ENCODE data around the gene WDPCP. TPM values are rescaled to one million over a fixed set of nuclear protein-coding genes. Genes with fewer than 3 reads are reported as not detected.

WDPCP gene
- total and polyA plus RNA-seq, 2 experiments from 2014 or later: 8.8 to 20.4 TPM

DNA sequence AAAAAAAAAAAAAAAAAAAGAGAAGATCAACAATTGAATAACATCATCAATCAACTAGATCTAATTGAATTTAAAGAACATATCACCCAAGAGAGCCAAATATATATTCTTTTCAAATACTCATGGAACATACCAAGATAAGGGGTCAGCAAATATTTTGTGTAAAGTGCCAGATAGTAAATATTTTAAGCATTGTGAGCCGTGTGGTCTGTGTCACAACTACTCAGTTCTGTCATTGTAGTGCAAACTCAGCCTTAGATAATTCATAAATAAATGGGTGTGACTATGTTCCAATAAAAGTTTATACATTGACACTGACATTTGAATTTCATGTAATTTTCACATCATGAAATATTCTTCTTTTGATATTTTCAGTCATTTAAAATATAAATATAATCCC lies 491.8 kb downstream of the WDPCP start (continued):
- TF ChIP-seq ZNF331 (CRISPR knock-in tag; IDR thresholded peaks at IDR 0.05; ENCODE audit: low read depth) (no peak), ZNF114 (CRISPR knock-in tag; IDR thresholded peaks at IDR 0.05) (no peak), NANOG (IDR thresholded peaks at IDR 0.05; ENCODE audit: borderline replicate concordance) (no peak), POLR2AphosphoS5 (IDR thresholded peaks at IDR 0.05; ENCODE audit: low read depth) (no peak), EZH2phosphoT487 (IDR thresholded peaks at IDR 0.05; ENCODE audit: unreplicated experiment) (no peak), JUNB (IDR thresholded peaks at IDR 0.05; ENCODE audit: unreplicated experiment) (no peak), EZH2 (IDR thresholded peaks at IDR 0.05; ENCODE audit: low read depth, unreplicated experiment) (no peak)
- TF ChIP-seq, protein P1, sequence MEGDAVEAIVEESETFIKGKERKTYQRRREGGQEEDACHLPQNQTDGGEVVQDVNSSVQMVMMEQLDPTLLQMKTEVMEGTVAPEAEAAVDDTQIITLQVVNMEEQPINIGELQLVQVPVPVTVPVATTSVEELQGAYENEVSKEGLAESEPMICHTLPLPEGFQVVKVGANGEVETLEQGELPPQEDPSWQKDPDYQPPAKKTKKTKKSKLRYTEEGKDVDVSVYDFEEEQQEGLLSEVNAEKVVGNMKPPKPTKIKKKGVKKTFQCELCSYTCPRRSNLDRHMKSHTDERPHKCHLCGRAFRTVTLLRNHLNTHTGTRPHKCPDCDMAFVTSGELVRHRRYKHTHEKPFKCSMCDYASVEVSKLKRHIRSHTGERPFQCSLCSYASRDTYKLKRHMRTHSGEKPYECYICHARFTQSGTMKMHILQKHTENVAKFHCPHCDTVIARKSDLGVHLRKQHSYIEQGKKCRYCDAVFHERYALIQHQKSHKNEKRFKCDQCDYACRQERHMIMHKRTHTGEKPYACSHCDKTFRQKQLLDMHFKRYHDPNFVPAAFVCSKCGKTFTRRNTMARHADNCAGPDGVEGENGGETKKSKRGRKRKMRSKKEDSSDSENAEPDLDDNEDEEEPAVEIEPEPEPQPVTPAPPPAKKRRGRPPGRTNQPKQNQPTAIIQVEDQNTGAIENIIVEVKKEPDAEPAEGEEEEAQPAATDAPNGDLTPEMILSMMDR (conservative IDR thresholded peaks at IDR 0.05; ENCODE audit: low read depth in 2 of 2): no peak
- TF ChIP-seq, protein P2, sequence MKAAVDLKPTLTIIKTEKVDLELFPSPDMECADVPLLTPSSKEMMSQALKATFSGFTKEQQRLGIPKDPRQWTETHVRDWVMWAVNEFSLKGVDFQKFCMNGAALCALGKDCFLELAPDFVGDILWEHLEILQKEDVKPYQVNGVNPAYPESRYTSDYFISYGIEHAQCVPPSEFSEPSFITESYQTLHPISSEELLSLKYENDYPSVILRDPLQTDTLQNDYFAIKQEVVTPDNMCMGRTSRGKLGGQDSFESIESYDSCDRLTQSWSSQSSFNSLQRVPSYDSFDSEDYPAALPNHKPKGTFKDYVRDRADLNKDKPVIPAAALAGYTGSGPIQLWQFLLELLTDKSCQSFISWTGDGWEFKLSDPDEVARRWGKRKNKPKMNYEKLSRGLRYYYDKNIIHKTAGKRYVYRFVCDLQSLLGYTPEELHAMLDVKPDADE (IDR thresholded peaks at IDR 0.05): no peak

DNA sequence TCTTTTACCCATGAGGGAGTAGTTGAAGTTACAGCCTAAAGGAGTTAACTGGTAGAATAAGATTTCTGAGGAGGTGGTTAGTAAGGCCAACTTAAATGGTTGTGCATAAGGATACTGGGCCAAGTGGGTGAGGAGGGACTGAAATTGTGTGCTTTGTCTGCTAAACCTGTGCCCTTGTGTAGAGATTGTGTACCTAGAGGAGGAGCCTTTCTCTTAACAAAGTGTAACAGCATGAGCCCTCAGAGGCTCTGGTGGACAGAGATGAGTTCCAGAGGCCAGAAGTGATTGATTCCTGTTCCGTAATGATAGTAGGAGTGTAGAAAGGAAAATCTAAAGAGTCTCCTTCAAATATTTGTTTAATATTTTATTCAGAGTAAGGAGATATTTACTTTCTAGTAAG lies 494.8 kb downstream of the WDPCP start:
- Histone ChIP-seq H3K27ac (ENCODE audit: low read depth) (no peak overlapping the region), H3K4me3 (no peak overlapping the region), H2AFZ (no peak overlapping the region), H3K9me2 (ENCODE audit: insufficient read depth) (no peaks in the 10 kb centered on the region), H3K79me2 (replicated peaks; ENCODE audit: insufficient read depth) (no peaks in the 10 kb centered on the region), H3K4me1 (ENCODE audit: insufficient read depth) (no peaks in the 10 kb centered on the region), H3K36me3 (ENCODE audit: insufficient read depth) (no peaks in the 10 kb centered on the region), H3K27me3 (ENCODE audit: insufficient read depth) (no peaks in the 10 kb centered on the region), H4K20me1 (replicated peaks; ENCODE audit: insufficient read depth) (no peaks in the 10 kb centered on the region), H3K4me2 (no peak overlapping the region), H3F3A (replicated peaks; ENCODE audit: low read depth) (no peaks in the 10 kb centered on the region)
- Mint-ChIP-seq H3K9me3 (no peaks in the 10 kb centered on the region), H3K4me1 (peaks cover 4% of the 10 kb centered on the region), H3K4me3 (no peak overlapping the region), H3K36me3 (ENCODE audit: low read depth) (no peaks in the 10 kb centered on the region), H3K27me3 (ENCODE audit: insufficient read depth, low read depth, poor library complexity) (peaks cover 2% of the 10 kb centered on the region), H3K27ac (no peak overlapping the region)
- peak; percentile 6 for DNase-seq (ENCODE audit: low spot score)
- ATAC-seq: peak; percentile 72
- no peak for TF ChIP-seq POLR2AphosphoS5 (IDR thresholded peaks at IDR 0.05; ENCODE audit: low read depth)
- TF ChIP-seq, protein P1 (conservative IDR thresholded peaks at IDR 0.05; ENCODE audit: low read depth in 2 of 2): no peak
- TF ChIP-seq ZNF462 (CRISPR knock-in tag; IDR thresholded peaks at IDR 0.05): no peak
- no peak for TF ChIP-seq REST (IDR thresholded peaks at IDR 0.05; ENCODE audit: unreplicated experiment)
